ENCODE measurements around the gene SLC49A4.

DNA sequence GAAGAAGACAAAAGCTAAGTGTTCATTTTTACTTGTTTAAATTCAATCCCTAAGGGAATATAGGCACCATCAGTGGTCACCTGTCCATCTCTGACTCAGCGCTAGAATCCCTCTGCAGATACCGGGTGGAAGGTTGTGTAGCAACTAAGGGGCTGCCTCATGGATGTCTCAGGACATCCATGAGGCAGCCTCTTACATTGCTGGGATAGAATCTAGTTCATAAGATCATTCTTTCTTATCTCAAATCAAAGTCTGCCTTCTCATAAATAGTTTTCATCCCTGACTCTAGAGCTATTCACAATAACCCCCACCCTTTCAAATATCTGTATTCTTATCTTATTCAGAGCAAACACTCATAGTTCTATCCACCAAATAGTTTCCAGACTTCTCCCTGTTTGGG, 39.4 kb upstream of the SLC49A4 start:
- TF ChIP-seq, protein P1, sequence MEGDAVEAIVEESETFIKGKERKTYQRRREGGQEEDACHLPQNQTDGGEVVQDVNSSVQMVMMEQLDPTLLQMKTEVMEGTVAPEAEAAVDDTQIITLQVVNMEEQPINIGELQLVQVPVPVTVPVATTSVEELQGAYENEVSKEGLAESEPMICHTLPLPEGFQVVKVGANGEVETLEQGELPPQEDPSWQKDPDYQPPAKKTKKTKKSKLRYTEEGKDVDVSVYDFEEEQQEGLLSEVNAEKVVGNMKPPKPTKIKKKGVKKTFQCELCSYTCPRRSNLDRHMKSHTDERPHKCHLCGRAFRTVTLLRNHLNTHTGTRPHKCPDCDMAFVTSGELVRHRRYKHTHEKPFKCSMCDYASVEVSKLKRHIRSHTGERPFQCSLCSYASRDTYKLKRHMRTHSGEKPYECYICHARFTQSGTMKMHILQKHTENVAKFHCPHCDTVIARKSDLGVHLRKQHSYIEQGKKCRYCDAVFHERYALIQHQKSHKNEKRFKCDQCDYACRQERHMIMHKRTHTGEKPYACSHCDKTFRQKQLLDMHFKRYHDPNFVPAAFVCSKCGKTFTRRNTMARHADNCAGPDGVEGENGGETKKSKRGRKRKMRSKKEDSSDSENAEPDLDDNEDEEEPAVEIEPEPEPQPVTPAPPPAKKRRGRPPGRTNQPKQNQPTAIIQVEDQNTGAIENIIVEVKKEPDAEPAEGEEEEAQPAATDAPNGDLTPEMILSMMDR (tag by site-specific recombination; IDR thresholded peaks at IDR 0.05) = no peak
- TF ChIP-seq ZNF24 (tag by site-specific recombination; IDR thresholded peaks at IDR 0.05) = no peak
- TF ChIP-seq, protein P2, sequence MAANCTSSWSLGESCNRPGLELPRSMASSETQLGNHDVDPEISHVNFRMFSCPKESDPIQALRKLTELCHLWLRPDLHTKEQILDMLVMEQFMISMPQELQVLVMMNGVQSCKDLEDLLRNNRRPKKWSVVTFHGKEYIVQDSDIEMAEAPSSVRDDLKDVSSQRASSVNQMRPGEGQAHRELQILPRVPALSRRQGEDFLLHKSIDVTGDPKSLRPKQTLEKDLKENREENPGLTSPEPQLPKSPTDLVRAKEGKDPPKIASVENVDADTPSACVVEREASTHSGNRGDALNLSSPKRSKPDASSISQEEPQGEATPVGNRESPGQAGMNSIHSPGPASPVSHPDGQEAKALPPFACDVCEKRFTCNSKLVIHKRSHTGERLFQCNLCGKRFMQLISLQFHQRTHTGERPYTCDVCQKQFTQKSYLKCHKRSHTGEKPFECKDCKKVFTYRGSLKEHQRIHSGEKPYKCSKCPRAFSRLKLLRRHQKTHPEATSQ (tag by site-specific recombination; IDR thresholded peaks at IDR 0.05) = no peak
- TF ChIP-seq, protein P3, sequence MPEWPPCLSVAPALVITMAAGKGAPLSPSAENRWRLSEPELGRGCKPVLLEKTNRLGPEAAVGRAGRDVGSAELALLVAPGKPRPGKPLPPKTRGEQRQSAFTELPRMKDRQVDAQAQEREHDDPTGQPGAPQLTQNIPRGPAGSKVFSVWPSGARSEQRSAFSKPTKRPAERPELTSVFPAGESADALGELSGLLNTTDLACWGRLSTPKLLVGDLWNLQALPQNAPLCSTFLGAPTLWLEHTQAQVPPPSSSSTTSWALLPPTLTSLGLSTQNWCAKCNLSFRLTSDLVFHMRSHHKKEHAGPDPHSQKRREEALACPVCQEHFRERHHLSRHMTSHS (tag by site-specific recombination; IDR thresholded peaks at IDR 0.05) = no peak
- no peak for TF ChIP-seq ZNF132 (tag by site-specific recombination; IDR thresholded peaks at IDR 0.05; ENCODE audit: borderline replicate concordance)
- no peak for TF ChIP-seq ZNF660 (tag by site-specific recombination; IDR thresholded peaks at IDR 0.05)
